Stomach (tissue), 4 donors: ENCODE results near the gene PRICKLE2.

Experiments
- EP300 ChIP-seq: sonication (generic); formaldehyde crosslinking; IDR thresholded peaks from one replicate; pipeline ENCODE4 v1.6.1; 2017; ENCODE audit warnings: antibody characterized with exemption
- POLR2A ChIP-seq, 4 donors: fragments of 450-650 bp; IDR thresholded peaks; one replicate each; pipeline ENCODE4 v1.6.1; 2016; ENCODE audit warnings: antibody characterized with exemption in 4 of 4, control low read depth in 2 of 4, mild to moderate bottlenecking in 1 of 4, moderate library complexity in 1 of 4
- POLR2AphosphoS5 ChIP-seq, 3 donors: sonication (generic); formaldehyde crosslinking; IDR thresholded peaks; one replicate each; pipeline ENCODE4 v1.6.1; 2016; ENCODE audit warnings: antibody characterized with exemption in 3 of 3

GRCh38 chr3:64225695-64226499 lies 631 bp upstream of the PRICKLE2 start:
- no peak for TF ChIP-seq POLR2AphosphoS5 (IDR thresholded peaks at IDR 0.05)
- no peak for TF ChIP-seq EP300
- TF ChIP-seq POLR2A (IDR thresholded peaks at IDR 0.05) = no peak
